A673 (cell line): ENCODE measurements around the gene WDR55.

ENCODE experiments used
- CTCF ChIP-seq: fragments of 300-800, 200-600 bp; sonication (generic); conservative IDR thresholded peaks from 2 replicates; pipeline ENCODE4 v1.5.1; 2017; ENCODE audit warnings: low read depth, mild to moderate bottlenecking, antibody characterized with exemption, low read length, moderate library complexity, mixed read lengths
- EZH2 ChIP-seq: fragments of 200-600 bp; sonication (generic); IDR thresholded peaks from 2 replicates; pipeline ENCODE4 v1.6.1; 2017; ENCODE audit warnings: borderline replicate concordance, low read depth, mild to moderate bottlenecking, mixed read lengths, antibody characterized with exemption, low read length; ENCODE audit not compliant: poor library complexity, severe bottlenecking

- TF ChIP-seq CTCF (no peak), EZH2 (no peak)
These were observed 27.2 kb upstream of the WDR55 start for GRCh38 chr5:140637371-140638100.
